ENCODE measurements around the gene C2orf76.
"Not testable (repeated sequence)": the region's sequence is repeated elsewhere in the genome, so short reads cannot be mapped to it uniquely, and the experiment has no call there.

Gene C2orf76

DNA sequence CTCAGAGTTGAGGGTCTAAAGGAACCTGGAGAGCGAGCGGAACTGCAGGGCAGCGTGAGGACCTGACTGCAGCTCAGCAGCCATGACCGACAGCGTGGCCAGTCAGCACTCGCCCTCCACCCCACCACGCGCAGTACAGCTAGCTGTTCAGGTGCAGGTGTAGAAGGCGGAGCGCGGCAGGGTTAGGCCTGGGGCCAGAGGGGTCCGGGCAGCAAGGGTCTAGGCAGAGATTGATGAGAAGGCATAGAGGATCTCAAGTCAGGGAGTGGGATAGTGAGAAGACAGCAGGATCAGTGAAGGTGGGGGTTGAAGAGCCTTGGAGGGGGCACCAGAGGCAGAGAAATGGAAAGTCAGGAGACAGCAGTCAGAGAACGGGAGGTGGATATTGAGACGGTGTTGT lies 72.0 kb downstream of the C2orf76 start:
- DNase-seq (ENCODE audit: low spot score): no peak

DNA sequence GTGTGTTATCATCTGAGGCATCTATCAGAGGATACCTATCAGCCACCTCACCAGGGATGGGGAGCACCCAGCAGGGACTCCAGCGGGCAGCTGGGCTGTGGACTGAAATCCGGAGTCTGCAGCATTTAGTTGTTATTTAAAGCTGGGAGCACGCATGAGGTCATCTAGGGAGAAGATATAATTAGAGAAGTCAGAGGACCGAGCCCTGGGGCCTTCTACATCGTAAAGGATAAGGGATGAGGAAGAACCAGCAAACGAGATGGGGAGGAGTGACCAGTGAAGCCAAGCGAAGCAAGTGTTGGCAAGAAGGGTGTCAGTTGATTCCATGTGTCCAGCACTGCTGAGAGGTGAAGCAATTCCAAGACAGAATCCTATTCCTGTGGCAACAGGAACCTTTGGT lies 72.7 kb downstream of the C2orf76 start:
- DNase-seq (ENCODE audit: low spot score): no peak

DNA sequence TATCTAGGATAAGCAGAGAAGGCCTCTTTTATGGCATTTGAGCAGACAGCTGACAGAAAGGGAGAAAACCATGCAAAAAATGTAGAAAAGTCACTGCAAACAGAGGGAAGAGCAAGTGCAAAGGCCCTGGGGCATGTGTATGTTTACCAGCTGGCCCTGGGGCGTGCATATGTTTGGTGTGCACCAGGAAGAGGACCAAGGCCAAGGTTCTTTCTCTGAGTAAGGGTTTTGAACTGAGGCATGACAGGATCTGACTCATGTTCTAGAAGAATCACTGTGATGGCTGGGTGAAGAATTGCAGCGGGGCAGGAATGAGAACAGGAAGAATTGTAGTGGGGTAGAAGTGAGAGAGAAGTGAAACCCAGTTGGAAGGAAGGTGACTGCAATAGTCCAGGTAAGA lies 73.4 kb downstream of the C2orf76 start:
- DNase-seq (ENCODE audit: low spot score): no peak

DNA sequence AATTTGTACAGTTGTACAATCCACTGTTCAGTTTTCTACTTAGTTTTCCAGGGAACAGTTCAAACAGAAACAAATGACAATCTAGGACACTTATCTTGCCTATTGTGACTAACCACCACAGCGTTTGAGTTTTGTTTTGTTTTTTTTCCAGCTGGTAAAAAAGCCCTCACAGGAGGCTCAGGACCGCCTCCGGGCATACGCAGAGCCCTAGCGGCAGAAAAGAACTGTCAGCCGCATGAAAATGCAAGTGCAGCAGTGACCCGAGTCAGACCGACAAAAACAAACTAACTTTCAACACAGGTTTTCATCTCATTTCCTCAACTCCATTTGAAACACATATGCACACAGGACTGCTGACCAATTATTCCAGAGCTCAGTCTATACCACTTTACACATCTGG lies 74.4 kb downstream of the C2orf76 start:
- DNase-seq (ENCODE audit: low spot score): no peak

DNA sequence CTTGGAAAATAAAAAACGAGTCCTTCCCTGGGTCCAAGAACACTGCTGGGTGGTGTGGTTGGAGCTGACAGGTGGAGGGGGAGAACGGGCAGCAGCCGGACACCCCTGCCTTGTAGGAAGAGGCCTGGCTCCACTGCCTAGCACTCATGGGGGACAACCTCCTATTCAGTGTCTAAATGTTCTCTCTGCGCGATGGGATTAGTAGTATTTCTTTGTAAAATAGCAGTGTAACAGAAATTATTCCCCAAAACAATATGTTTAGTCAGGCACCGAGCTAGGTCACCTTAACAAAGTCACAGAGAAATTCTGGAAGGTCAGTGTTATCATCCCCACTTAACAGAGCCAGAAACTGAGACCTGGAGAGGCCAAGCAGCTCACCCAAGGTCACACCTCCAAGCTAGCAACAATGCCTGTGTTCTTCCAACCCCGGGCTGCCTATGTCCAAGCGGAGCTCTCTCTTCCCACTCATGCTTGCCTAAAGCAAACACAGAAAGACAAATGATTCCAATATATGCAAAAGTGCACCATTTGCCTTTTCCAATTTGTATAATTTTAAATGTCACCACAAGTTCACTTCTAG lies 75.0 kb downstream of the C2orf76 start:
- no peak for DNase-seq (ENCODE audit: low spot score)

DNA sequence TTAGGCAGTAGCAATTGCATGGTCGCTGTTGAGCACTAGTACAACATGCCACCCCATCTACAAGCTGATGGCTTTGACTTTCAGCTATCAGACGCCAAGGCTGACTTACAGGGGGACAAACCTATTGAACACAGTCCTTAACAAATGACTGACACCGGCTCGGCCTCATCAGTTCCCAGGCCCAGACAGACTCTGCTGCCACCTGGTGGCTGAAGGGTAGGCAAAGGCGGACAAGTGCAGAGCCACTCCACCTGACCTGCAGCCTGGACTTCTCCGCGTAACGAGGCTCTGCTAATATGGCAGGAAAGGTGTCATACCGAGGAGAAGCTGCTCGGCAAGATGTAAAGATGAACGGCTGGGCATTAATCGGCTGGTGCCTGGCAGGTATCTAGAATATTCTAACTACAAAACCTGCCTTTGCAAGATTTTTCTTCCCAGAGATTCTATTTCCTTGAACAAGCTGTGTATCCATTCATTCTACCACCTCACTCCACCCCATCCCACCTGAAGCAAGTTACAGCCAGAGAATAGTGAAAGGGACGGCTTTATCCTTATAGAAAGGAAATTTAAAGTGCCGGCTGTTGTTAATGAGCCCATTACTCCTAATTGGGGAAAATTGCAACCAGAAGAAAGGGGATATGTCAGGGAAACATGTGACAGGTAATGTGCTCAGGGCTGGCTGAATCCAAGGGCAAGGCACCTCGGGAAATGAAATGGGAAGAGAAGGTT lies 75.6 kb downstream of the C2orf76 start:
- peak; percentile 61 for DNase-seq (ENCODE audit: low spot score)

DNA sequence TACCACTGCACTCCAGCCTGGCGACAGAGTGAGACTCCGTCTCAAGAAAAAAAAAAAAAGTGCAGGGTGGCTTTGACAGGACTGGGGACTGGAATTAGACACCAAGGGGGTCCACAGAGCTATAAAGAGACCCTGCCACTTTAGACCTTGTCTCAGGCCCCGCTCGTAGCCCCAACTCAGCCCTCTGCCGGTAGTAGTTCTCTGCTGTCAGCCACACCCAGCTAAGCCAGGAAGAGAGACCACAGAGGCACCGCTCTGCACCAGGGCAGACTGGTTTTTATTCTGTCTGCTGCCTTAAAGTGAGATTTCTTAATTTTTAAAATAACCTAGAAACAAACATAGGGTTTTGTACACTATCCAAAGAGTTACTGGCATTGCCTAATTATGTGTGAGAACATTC lies 77.0 kb downstream of the C2orf76 start:
- DNase-seq (ENCODE audit: low spot score): no peak

DNA sequence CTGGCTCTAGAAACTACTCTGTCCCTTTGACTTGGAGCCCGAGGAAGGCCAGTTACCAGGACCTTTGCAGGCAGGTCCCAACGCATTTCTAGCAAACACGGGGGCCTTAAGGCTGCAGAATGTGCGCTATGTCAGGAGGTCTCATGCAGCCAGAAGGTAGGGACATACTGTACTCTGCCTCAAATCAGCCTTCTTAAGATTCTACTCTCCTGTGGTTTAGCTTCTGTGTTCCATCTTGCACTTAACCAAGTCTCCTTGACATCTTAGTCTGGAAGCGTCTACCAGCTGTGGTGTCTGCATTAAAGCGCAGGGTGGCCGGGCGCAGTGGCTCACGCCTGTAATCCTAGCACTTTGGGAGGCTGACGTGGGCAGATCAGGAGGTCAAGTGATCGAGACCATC lies 77.5 kb downstream of the C2orf76 start:
- no peak for DNase-seq (ENCODE audit: low spot score)

DNA sequence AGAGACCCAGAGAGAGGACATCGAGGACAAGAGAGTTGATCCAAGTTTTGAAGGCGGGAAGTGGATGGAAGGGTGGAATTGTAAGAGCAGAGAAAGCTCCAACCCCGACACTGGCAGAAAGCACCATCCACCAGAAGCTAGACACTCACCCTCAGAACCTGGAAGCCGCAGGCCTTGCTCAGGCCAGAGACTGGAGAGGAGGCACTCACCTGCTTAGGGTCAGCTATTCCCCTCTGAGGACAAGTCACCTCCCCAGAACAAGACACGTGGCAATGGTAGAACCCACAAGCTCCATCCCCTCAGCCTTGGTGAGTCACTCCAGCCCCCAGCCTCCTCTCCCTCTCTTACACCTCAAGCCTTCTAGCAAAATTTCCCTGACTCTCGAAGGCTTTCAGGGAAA lies 78.1 kb downstream of the C2orf76 start:
- DNase-seq (ENCODE audit: low spot score): no peak

DNA sequence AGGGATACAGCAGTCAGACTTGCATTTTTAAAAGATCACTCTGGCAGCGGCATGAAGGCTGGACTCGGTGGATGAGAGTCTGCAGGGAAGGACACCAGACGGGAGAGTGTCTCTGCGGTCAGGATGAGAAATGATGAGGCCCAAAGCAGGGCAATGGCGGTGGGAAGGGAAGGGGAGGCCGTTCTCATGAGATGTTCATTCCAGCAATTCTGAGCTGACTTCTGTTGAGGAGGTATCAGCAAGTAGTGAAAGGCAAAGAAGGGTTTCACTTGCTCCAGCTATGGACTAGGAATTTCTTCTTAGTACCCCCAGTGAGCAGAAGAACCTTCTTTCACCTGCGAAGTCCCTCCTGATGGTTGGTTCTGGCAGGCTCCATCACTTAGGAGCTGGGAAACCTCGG lies 80.0 kb downstream of the C2orf76 start:
- DNase-seq (ENCODE audit: low spot score): no peak

DNA sequence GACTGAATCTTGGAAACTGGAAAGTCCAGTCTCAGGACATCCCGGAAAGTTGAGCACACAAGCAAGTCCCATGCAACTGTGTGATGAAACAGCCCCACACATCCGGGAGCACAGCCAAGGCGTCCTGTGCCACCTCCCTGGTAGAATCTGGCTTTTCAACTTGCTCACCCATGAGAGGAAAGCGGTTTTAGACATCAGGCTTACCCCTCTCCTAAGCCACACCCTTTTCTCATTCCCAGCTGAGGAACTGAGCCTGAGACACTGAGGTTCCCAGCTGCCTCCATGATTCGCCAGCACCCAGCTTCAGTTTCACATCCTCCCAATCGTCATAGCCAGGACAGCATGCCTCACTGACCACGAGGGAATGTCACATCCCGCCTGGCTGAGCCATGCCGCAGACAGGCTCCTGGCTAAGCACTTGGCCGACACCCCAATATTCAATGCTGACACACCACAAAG lies 82.7 kb downstream of the C2orf76 start:
- no peak for DNase-seq (ENCODE audit: low spot score)

DNA sequence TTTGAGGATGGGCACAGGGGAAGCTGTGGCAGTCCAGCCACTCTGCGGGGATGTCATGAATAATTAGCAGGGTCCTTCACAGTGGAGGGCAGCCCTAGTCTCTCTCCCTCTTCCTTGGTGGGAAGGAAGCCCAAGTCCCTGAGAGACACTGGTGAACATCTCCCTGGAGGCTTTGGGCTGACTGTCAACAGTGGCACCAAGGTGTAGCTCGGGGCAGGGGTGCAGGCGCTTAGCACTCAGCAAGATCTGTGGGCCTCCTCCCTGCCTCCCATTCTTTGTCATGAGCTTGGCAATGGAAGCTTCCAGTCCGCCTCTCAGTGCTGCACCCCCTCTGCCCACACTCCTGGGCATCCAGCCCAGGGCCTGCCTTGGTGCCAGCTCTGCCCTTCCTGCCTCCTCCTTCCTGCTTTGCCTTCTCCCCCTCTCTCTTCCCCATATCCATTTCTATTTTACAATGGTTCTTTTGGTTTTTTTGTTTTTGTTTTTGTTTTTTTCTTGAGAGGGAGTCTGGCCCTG lies 83.6 kb downstream of the C2orf76 start:
- DNase-seq (ENCODE audit: low spot score): no peak

DNA sequence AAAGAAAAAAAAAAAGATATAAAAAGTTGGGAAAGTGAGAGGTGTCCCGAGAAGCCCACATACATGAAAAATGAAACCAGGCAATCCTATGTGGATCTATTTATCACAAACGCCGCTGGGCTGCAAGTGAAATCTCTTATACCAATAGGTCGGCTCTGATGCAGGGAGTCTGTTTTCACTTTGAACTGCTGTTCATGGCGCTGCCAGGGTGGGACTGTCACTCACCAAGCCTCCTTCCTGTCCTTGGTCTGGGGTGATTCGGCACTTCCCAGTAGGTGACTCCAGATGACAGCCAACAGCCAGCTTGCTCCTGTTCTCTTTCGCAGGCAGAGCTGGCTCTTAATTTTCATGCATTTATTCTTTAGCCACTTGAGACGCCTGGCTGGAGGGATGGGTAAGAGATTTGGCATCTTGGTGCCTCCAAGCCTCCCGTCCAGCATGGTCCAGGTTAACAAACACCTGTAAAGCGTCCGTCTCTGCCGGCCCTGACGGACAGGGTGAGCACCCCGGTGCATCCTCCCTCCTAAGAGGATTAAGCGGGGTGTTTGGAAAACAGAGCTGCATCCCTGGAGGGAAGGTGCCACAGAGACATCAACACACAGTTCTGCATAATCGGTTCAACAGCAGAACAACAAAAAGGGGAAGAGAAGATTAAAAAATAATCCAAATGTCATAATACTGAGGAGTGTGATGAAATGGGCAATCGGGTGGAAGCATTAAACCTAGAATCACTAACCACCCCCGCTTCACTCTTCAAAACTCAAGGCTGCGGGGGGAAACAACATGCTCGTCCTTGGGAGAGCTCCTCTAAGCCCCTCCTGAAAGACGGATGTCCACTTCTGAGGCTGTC lies 84.3 kb downstream of the C2orf76 start:
- DNase-seq (ENCODE audit: low spot score): no peak

DNA sequence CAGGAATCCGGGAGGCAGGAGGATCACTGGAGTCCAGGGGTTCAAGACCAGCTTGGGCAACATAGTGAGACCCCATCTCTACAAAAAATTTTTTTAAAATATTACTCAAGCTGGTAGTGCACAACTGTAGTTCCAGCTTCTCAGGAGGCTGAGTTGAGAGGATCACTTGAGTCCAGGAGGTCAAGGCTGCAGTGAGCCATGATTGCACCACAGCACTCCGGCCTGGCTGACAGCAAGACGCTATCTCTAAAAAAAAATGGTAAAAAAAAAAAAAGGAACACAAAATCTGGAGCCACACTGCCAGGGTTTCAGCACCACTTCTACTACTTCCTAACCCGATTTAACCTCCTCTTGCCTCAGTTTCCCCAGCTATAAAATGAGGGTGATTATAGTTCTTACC lies 86.0 kb downstream of the C2orf76 start:
- no peak for DNase-seq (ENCODE audit: low spot score)

DNA sequence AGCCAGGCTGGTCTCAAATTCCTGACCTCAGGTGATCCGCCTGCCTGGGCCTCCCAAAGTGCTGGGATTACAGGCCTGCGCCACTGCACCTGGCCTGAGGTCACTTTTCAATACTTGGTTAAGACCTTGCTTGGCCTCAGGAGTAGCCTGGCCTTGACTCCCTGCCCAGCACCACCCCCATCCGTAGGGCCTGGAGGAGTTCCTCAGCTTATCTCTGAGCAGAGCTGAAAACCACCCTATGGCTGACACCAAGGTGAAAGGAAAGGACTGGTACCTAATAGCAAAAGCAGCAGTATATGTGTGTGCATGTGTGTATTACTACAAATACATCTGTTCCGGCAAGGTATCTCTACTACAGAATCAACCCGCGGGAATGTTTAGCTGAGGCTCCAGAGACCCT lies 87.0 kb downstream of the C2orf76 start:
- DNase-seq (ENCODE audit: low spot score): no peak

DNA sequence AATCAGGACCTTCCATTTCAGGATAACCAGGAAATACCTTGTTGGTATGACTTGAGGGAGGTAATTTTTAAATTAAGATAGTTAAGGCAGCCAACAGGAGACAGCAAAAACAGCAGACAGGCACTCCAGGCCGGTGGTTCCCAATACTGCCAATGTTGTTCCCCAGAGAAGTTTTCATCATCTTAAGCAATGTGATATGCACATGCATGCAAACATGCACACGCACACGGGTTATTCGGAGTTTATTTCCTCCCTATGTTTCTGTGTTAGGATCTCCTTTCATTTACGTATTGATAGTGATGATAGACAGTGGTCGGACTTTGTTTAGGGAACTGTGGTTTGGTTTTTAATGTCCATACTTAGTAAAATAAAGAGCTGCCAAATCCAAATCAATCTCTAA lies 87.7 kb downstream of the C2orf76 start:
- no peak for DNase-seq (ENCODE audit: low spot score)

DNA sequence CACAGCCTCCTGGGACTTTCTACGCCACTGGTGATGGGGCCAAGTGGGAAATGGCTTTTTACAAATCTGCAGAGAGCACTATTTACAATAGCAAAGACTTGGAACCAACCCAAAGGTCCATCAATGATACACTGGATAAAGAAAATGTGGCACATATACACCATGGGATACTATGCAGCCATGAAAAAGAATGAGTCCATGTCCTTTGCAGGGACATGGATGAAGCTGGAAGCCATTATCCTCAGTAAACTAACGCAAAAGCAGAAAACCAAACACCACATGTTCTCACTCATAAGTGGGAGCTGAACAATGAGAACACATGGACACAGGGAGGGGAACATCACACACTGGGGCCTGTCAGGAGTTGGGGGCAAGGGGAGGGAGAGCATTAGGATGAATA lies 88.2 kb downstream of the C2orf76 start:
- DNase-seq (ENCODE audit: low spot score): not testable (repeated sequence)

DNA sequence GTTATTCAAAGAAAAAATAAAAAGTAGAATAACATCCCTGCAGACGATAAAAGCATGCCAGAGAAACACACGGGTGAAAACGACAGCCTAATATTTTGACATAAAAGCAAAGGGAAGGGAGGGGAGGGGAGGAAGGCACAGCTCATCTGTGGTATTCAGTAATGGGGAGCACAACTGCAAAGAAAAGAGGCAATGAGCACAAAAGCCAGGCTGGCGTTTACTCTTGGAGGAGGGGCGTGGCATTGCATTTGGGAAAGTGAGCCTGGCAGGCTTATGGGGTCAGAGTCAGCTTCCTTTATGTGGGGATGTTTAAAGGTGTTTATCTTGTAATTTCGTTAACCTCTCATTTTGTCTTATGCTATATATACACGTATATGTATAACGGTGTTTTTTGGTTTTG lies 89.8 kb downstream of the C2orf76 start:
- no peak for DNase-seq (ENCODE audit: low spot score)

DNA sequence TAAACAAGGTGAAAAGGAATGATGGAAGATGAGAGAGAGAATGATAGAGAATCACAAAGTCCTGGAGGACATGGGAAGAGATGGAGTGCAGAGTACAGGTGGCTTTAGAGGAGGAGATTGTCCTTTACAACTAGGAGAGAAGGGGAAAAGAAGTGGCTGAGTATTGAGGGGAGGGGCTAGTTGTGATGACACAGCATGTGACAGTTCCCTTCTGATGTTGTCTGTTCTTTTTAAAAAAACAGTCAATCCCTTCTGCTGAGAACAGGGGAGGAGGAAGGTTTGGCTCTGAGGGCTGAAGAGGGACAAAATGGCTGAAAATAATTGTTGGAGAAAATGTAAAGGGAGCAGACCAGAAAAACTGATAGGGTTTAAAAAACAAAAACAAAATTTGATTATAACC lies 99.0 kb downstream of the C2orf76 start:
- no peak for DNase-seq (ENCODE audit: low spot score)

DNA sequence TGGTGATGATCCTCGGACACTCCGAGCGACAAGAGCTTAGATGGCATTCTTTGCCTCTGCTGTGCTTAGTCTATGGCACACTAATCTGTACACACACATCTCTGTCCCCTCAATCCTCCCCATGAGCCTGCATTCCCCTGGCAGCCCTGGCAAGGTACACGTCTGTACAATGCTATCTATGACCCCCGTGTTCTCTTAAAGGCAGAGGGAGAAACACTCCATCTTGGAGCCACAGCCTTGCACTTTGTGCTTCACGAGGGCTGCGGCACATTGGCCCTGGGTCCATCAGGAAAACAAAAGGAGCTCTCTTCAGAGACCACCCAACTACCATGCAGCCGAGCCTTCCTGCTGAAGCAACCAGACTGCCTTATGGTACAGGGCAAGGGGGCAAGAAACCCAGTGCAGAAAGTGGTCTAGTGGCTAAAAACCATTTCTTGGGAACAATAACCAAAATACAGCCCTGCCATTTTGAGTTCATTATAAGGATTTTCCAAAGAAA lies 100.5 kb downstream of the C2orf76 start:
- DNase-seq (ENCODE audit: low spot score): no peak

DNA sequence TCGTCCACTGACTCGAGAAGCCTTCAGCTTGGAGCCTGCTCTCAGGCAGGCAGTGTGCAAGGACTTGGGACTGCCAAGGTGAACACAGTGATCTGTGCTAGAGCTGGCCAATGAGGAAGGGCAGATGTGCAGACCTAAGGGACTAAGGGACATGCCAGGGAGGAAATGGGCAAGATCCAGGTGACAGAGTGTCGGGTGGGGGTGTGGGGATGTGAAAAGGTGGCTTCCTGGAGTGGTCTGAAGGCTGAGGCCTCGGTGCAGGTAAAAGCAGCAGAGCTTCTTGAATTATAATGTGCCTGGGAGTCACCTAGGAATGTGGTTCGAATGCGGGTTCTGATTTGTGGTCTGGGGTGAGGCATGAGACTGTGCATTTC lies 101.0 kb downstream of the C2orf76 start:
- DNase-seq (ENCODE audit: low spot score): no peak

Data from SK-N-DZ (cell line).